Upper lobe of left lung (tissue), 6 donors: ENCODE results near the gene CELSR1. TPM values are rescaled to one million over a fixed set of nuclear protein-coding genes. Genes with fewer than 3 reads are reported as not detected.
A peak's percentile ranks its signal among the peaks of the same experiment; 100 is the strongest.

Experiments used
- ATAC-seq, 2 donors: fragments of 200-7000 bp; cut with Tn5 transposase; one replicate each; pipeline ENCODE4 v1.9.1; 2022; ENCODE audit warnings: mild to moderate bottlenecking in 2 of 2, moderate library complexity in 2 of 2; ENCODE audit not compliant: low FRiP score in 2 of 2
- DNase-seq, 2 donors: peaks; one replicate each; pipeline ENCODE4 v3.0.0-alpha.2; 2019 to 2020
- H3K27ac ChIP-seq, 4 donors: fragments of 200-600 bp; sonication (generic); one replicate each; pipeline ENCODE4 v1.5.1; 2016 to 2019
- H3K27me3 ChIP-seq, 4 donors: fragments of 200-600 bp; sonication (generic); one replicate each; pipeline ENCODE4 v1.5.1; 2017 to 2019
- H3K36me3 ChIP-seq, 4 donors: fragments of 200-600 bp; sonication (generic); one replicate each; pipeline ENCODE4 v1.5.1; 2016 to 2019
- H3K4me1 ChIP-seq, 4 donors: fragments of 200-600 bp; sonication (generic); one replicate each; pipeline ENCODE4 v1.5.1; 2018 to 2019
- H3K4me3 ChIP-seq, 4 donors: fragments of 200-600 bp; sonication (generic); one replicate each; pipeline ENCODE4 v1.5.1; 2017 to 2019; ENCODE audit warnings: mild to moderate bottlenecking in 2 of 4, moderate library complexity in 1 of 4
- H3K9me3 ChIP-seq, 4 donors: fragments of 200-600 bp; sonication (generic); one replicate each; pipeline ENCODE4 v1.5.1; 2018 to 2019
- EP300 ChIP-seq, 4 donors: sonication (generic); formaldehyde crosslinking; IDR thresholded peaks; one replicate each; pipeline ENCODE4 v1.5.1; 2017; ENCODE audit warnings: antibody characterized with exemption in 4 of 4, control low read depth in 2 of 4
- POLR2A ChIP-seq, 4 donors: fragments of 450-650 bp; IDR thresholded peaks; one replicate each; pipeline ENCODE4 v1.5.1; 2016 to 2017; ENCODE audit warnings: antibody characterized with exemption in 4 of 4, mild to moderate bottlenecking in 2 of 4
- POLR2AphosphoS5 ChIP-seq, 2 donors: sonication (generic); formaldehyde crosslinking; IDR thresholded peaks; one replicate each; pipeline ENCODE4 v1.5.1; 2017; ENCODE audit warnings: antibody characterized with exemption in 2 of 2
- WGBS, 2 donors: methylation state at CpG; one replicate each; pipeline ENCODE4 v1.1.5; 2017 to 2018; 5-methylcytosine and 5-hydroxymethylcytosine counted together
- total RNA-seq, 6 donors: library from RNA; depleted of rRNA in 4 of 6; stranded (reverse); fragments of >200 nt in 4 of 6; gene quantifications; one replicate each; pipeline versions ENCODE4 v1.1.0 to v1.2.1, GENCODE V29; 2016 to 2021
- TF ChIP-seq, protein P1 (sequence below), 6 experiments: fragments of 450-650 bp in 4 of 6; fragments of 200-600 bp in 2 of 6; sonication (generic) in 2 of 6; IDR thresholded peaks; one replicate each; pipeline ENCODE4 v1.5.1; 2016 to 2019; ENCODE audit warnings: antibody characterized with exemption in 6 of 6
- donor health status: DM: no; HTN: no; CAD: no; lungs with moderate emphysema.
- donor health status: DM: no; HTN: yes; CAD: no; lungs with severe emphysema.

The CELSR1 gene
- total RNA-seq, 6 donors from 2014 or later: 45.1 to 145 (median 80.1) TPM

DNA sequence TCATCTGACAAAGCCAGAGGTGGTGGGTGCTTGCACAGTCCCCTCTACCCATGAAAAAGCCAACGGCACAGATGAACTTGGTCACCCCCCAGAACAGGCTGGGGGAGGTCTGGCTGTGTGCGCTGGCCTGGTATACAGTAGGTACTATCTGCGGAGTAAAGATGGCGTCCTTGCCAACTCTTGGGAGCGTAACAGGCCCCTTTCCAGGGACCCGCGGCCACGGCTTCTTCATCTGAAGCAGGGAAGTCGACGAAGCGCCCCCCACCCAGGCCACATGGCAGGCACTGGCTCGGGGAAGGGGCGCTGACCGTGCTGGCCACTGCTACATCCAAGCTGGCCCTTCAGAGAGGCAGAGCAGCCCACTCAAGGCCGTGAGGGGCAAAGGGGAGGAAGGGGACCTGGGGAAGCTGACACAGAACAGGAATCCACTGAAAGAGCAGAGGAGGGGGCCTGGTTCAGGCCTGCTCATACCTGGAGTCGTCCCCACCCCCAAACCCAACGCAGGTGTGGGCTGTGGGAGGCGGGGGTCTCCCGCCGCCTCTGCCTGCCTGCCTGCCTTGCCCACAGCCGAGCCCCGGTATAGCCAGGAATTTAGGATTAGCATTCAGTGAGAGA, 75.7 kb downstream of the CELSR1 start:
- Histone ChIP-seq H3K9me3 (no peaks in the 10 kb centered on the region), H3K27ac (no peak overlapping the region), H3K27me3 (no peaks in the 10 kb centered on the region), H3K4me1 (peaks cover 11 to 17% (median 16%) of the 10 kb centered on the region in 4 donors), H3K4me3 (no peak overlapping the region), H3K36me3 (no peaks in the 10 kb centered on the region)
- ATAC-seq (no peak), DNase-seq (peak in 1 of 2 donors; percentile 68)
- WGBS, 2 donors: 88 to 90% methylated on average over 9 to 20 of the region's 22 CpGs
- TF ChIP-seq, protein P1, sequence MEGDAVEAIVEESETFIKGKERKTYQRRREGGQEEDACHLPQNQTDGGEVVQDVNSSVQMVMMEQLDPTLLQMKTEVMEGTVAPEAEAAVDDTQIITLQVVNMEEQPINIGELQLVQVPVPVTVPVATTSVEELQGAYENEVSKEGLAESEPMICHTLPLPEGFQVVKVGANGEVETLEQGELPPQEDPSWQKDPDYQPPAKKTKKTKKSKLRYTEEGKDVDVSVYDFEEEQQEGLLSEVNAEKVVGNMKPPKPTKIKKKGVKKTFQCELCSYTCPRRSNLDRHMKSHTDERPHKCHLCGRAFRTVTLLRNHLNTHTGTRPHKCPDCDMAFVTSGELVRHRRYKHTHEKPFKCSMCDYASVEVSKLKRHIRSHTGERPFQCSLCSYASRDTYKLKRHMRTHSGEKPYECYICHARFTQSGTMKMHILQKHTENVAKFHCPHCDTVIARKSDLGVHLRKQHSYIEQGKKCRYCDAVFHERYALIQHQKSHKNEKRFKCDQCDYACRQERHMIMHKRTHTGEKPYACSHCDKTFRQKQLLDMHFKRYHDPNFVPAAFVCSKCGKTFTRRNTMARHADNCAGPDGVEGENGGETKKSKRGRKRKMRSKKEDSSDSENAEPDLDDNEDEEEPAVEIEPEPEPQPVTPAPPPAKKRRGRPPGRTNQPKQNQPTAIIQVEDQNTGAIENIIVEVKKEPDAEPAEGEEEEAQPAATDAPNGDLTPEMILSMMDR (IDR thresholded peaks at IDR 0.05): no peak
- no peak for TF ChIP-seq EP300 (IDR thresholded peaks at IDR 0.05)
- no peak for TF ChIP-seq POLR2AphosphoS5 (IDR thresholded peaks at IDR 0.05)
- TF ChIP-seq POLR2A (IDR thresholded peaks at IDR 0.05): no peak

- no peak overlapping the region for H3K4me3 ChIP-seq
- no peak for TF ChIP-seq POLR2AphosphoS5 (IDR thresholded peaks at IDR 0.05)
- TF ChIP-seq POLR2A (IDR thresholded peaks at IDR 0.05): no peak
- no peak for TF ChIP-seq EP300 (IDR thresholded peaks at IDR 0.05)
- TF ChIP-seq, protein P1 (IDR thresholded peaks at IDR 0.05): no peak
- DNase-seq: no peak
- no peaks in the 10 kb centered on the region for H3K27me3 ChIP-seq
- no peaks in the 10 kb centered on the region for H3K9me3 ChIP-seq
- WGBS, 2 donors: 58 to 64% methylated on average over 12 of the region's 12 CpGs
- H3K27ac ChIP-seq: no peak overlapping the region
- no peak for ATAC-seq
- no peaks in the 10 kb centered on the region for H3K36me3 ChIP-seq
- H3K4me1 ChIP-seq: peaks cover 6 to 14% (median 12%) of the 10 kb centered on the region in 4 donors
Measured at GRCh38 chr22:46460857-46461256, 76.6 kb downstream of the CELSR1 start.

- H3K4me1 ChIP-seq: peaks cover 0 to under 1% (median 0%) of the 10 kb centered on the region in 4 donors
- no peak for DNase-seq
- ATAC-seq: no peak
- WGBS, 2 donors: 86 to 87% methylated on average over 7 to 17 of the region's 17 CpGs
- no peaks in the 10 kb centered on the region for H3K27me3 ChIP-seq
- no peaks in the 10 kb centered on the region for H3K9me3 ChIP-seq
- no peak for TF ChIP-seq POLR2A (IDR thresholded peaks at IDR 0.05)
- TF ChIP-seq, protein P1 (IDR thresholded peaks at IDR 0.05): no peak
- no peak for TF ChIP-seq EP300 (IDR thresholded peaks at IDR 0.05)
- TF ChIP-seq POLR2AphosphoS5 (IDR thresholded peaks at IDR 0.05): no peak
- H3K4me3 ChIP-seq: no peak overlapping the region
- no peaks in the 10 kb centered on the region for H3K36me3 ChIP-seq
- no peak overlapping the region for H3K27ac ChIP-seq
Measured at GRCh38 chr22:46459347-46460065, 77.9 kb downstream of the CELSR1 start.

GRCh38 chr22:46458525-46458924, 78.9 kb downstream of the CELSR1 start:
- no peak for ATAC-seq
- no peak overlapping the region for H3K4me3 ChIP-seq
- H3K36me3 ChIP-seq: no peaks in the 10 kb centered on the region
- TF ChIP-seq POLR2A (IDR thresholded peaks at IDR 0.05) (no peak), EP300 (IDR thresholded peaks at IDR 0.05) (no peak), POLR2AphosphoS5 (IDR thresholded peaks at IDR 0.05) (no peak)
- TF ChIP-seq, protein P1 (IDR thresholded peaks at IDR 0.05): no peak
- no peaks in the 10 kb centered on the region for H3K9me3 ChIP-seq
- no peaks in the 10 kb centered on the region for H3K27me3 ChIP-seq
- H3K4me1 ChIP-seq: peaks cover 0 to 4% (median 2%) of the 10 kb centered on the region in 4 donors
- WGBS, 2 donors: 73 to 85% methylated on average over 5 to 7 of the region's 7 CpGs
- no peak overlapping the region for H3K27ac ChIP-seq
- no peak for DNase-seq
